Mesenchymal stem cell (in vitro differentiated cells and primary cell): ENCODE data around the gene SYPL2.

ENCODE experiments used
- DNase-seq: peaks from one replicate; pipeline ENCODE4 v3.0.0-alpha.2; 2013
- H2AFZ ChIP-seq: one replicate; pipeline ENCODE4 v1.6.1; 2013; ENCODE audit warnings: low read depth, mild to moderate bottlenecking, control low read depth, inconsistent platforms, low read length, moderate library complexity
- H2AK5ac ChIP-seq: 2 replicates; pipeline ENCODE4 v1.6.1; 2013; ENCODE audit warnings: low read length, moderate library complexity, mild to moderate bottlenecking, inconsistent platforms; ENCODE audit not compliant: severe bottlenecking
- H2BK120ac ChIP-seq: one replicate; pipeline ENCODE4 v1.6.1; 2013; ENCODE audit warnings: low read depth, mild to moderate bottlenecking, inconsistent platforms, low read length, moderate library complexity
- H2BK12ac ChIP-seq, 2 experiments: one replicate each; pipeline ENCODE4 v1.6.1; 2013; ENCODE audit warnings: inconsistent platforms in 2 of 2, low read length in 2 of 2, mild to moderate bottlenecking in 2 of 2, moderate library complexity in 2 of 2, control low read depth in 1 of 2
- H2BK15ac ChIP-seq: one replicate; pipeline ENCODE4 v1.6.1; 2013; ENCODE audit warnings: mild to moderate bottlenecking, low read depth, inconsistent platforms; ENCODE audit not compliant: poor library complexity, severe bottlenecking
- H2BK5ac ChIP-seq: 2 replicates; pipeline ENCODE4 v1.6.1; 2013; ENCODE audit warnings: low read depth, mild to moderate bottlenecking, low read length, control low read depth, inconsistent platforms; ENCODE audit not compliant: poor library complexity, severe bottlenecking
- H3K14ac ChIP-seq, 2 experiments: one replicate each; pipeline ENCODE4 v1.6.1; 2013; ENCODE audit warnings: inconsistent platforms in 2 of 2, low read length in 2 of 2, control low read depth in 1 of 2, mild to moderate bottlenecking in 1 of 2, moderate library complexity in 1 of 2
- H3K18ac ChIP-seq, 2 experiments: one replicate each; pipeline ENCODE4 v1.6.1; 2013; ENCODE audit warnings: inconsistent platforms in 2 of 2, low read length in 2 of 2, control low read depth in 1 of 2, low read depth in 1 of 2, mild to moderate bottlenecking in 1 of 2
- H3K23ac ChIP-seq, 2 experiments: one replicate each; pipeline ENCODE4 v1.6.1; 2013; ENCODE audit warnings: inconsistent platforms in 2 of 2, low read length in 2 of 2, mild to moderate bottlenecking in 2 of 2, moderate library complexity in 2 of 2, control low read depth in 1 of 2
- H3K27ac ChIP-seq: 2 replicates; pipeline ENCODE4 v1.5.1; 2013; ENCODE audit warnings: mild to moderate bottlenecking, moderate library complexity, low read length, control low read depth, inconsistent platforms; ENCODE audit not compliant: poor library complexity, severe bottlenecking
- H3K27me3 ChIP-seq, 2 experiments: 2 replicates each; pipeline versions ENCODE4 v1.6.1 to v1.7.0; 2013; ENCODE audit warnings: low read length in 2 of 2, mild to moderate bottlenecking in 2 of 2, moderate library complexity in 2 of 2, control low read depth in 1 of 2, inconsistent platforms in 1 of 2; ENCODE audit not compliant: control insufficient read depth in 1 of 2, insufficient read depth in 1 of 2
- H3K36me3 ChIP-seq, 2 experiments: 2 replicates each; pipeline versions ENCODE4 v1.6.1 to v1.7.0; 2013; ENCODE audit warnings: low read length in 2 of 2, control low read depth in 1 of 2, inconsistent platforms in 1 of 2, low read depth in 1 of 2, mild to moderate bottlenecking in 1 of 2; ENCODE audit not compliant: insufficient read depth in 2 of 2, control insufficient read depth in 1 of 2
- H3K4ac ChIP-seq, 2 experiments: one replicate each; pipeline ENCODE4 v1.6.1; 2013; ENCODE audit warnings: inconsistent platforms in 2 of 2, low read length in 2 of 2, mild to moderate bottlenecking in 2 of 2, moderate library complexity in 2 of 2, control low read depth in 1 of 2, low read depth in 1 of 2
- H3K4me1 ChIP-seq: 2 replicates; pipeline ENCODE4 v1.6.1; 2013; ENCODE audit warnings: low read depth, low read length, control low read depth; ENCODE audit not compliant: control insufficient read depth, insufficient read depth
- H3K4me2 ChIP-seq: 2 replicates; pipeline ENCODE4 v1.6.1; 2013; ENCODE audit warnings: low read length, mild to moderate bottlenecking, inconsistent platforms; ENCODE audit not compliant: poor library complexity, severe bottlenecking
- H3K4me3 ChIP-seq, 2 experiments: 2 replicates each; pipeline versions ENCODE4 v1.5.1 to v1.7.0; 2013; ENCODE audit warnings: low read length in 2 of 2, mild to moderate bottlenecking in 2 of 2, control low read depth in 1 of 2, low read depth in 1 of 2; ENCODE audit not compliant: insufficient read depth in 1 of 2
- H3K79me1 ChIP-seq: replicated peaks from 2 replicates; pipeline ENCODE4 v1.6.1; 2013; ENCODE audit warnings: mild to moderate bottlenecking, control low read depth, low read length, inconsistent platforms; ENCODE audit not compliant: poor library complexity, severe bottlenecking
- H3K9ac ChIP-seq: 2 replicates; pipeline ENCODE4 v1.7.0; 2013; ENCODE audit warnings: mild to moderate bottlenecking, low read length, moderate library complexity
- H3K9me3 ChIP-seq: 2 replicates; pipeline ENCODE4 v1.7.0; 2013; ENCODE audit warnings: mild to moderate bottlenecking, low read length; ENCODE audit not compliant: control insufficient read depth
- H4K8ac ChIP-seq: one replicate; pipeline ENCODE4 v1.6.1; 2013; ENCODE audit warnings: inconsistent platforms, mild to moderate bottlenecking, low read length, moderate library complexity
- H4K91ac ChIP-seq: one replicate; pipeline ENCODE4 v1.6.1; 2013; ENCODE audit warnings: mild to moderate bottlenecking, low read length, inconsistent platforms
- WGBS: methylation state at CpG from one replicate; pipeline ENCODE4 v1.1.7; 2013; ENCODE audit warnings: mixed read lengths; 5-methylcytosine and 5-hydroxymethylcytosine counted together

Gene SYPL2

DNA sequence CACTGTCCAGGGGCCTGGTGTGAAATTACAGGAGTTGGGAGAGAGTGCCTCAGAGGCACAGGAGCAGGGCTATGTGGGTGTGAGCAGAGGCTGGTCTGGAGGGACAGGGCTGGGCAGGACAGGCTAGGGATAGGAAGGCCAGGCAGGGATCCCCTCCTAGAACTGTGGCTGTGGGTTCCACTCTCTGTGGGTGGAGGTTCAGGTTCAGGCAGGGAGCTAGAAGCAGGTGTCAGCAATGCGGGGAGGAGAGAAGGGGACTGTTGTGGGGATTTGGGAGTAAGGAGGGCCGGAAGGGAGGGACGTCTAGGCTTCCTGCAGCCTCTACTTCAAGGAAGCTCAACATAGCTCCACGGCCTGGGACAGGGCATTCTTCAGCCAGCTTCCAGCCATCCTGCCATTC is 65.0 kb downstream of the SYPL2 start:
- Histone ChIP-seq H3K9ac (no peak overlapping the region), H2BK120ac (no peak overlapping the region), H3K36me3 (no peaks in the 10 kb centered on the region), H3K23ac (no peak overlapping the region), H3K14ac (no peak overlapping the region), H3K4me2 (no peak overlapping the region), H3K9me3 (no peaks in the 10 kb centered on the region), H3K27ac (no peak overlapping the region), H4K91ac (no peak overlapping the region), H3K4me1 (peaks cover 15% of the 10 kb centered on the region), H2BK12ac (no peak overlapping the region), H3K4ac (no peak overlapping the region), H2AFZ (peak overlapping the region; percentile 29), H3K27me3 (peaks cover 15 to 16% of the 10 kb centered on the region in 2 experiments), H4K8ac (no peak overlapping the region), H2BK5ac (no peak overlapping the region), H2AK5ac (peak overlapping the region; percentile 30), H3K18ac (no peak overlapping the region), H3K4me3 (no peak overlapping the region), H2BK15ac (no peak overlapping the region), H3K79me1 (no peaks in the 10 kb centered on the region)
- 79% methylated on average over 3 of the region's 4 CpGs for WGBS
- no peak for DNase-seq
